ENCODE results near the gene SYNE1.

DNA sequence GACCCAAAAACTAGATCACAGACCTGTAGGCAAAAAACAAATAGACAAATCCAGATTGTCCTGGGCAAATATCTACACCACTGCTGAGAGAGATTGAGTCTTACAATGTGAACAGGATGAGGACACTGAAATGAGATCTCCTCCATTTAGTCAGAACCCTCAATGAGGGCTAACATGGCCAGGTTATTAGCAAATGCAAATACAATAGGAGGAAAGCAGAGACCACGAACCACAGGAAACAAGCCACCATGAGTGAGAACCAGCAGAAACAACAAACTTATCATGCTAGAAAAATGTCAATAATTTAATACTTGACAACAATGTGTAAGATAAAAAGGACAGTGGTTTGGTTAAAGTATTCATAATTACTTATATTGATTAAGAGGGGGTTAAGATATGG lies 162.8 kb downstream of the SYNE1 start:
- TF ChIP-seq, protein P1, sequence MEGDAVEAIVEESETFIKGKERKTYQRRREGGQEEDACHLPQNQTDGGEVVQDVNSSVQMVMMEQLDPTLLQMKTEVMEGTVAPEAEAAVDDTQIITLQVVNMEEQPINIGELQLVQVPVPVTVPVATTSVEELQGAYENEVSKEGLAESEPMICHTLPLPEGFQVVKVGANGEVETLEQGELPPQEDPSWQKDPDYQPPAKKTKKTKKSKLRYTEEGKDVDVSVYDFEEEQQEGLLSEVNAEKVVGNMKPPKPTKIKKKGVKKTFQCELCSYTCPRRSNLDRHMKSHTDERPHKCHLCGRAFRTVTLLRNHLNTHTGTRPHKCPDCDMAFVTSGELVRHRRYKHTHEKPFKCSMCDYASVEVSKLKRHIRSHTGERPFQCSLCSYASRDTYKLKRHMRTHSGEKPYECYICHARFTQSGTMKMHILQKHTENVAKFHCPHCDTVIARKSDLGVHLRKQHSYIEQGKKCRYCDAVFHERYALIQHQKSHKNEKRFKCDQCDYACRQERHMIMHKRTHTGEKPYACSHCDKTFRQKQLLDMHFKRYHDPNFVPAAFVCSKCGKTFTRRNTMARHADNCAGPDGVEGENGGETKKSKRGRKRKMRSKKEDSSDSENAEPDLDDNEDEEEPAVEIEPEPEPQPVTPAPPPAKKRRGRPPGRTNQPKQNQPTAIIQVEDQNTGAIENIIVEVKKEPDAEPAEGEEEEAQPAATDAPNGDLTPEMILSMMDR (IDR thresholded peaks at IDR 0.05; ENCODE audit: poor library complexity, severe bottlenecking): no peak
- TF ChIP-seq, protein P2, sequence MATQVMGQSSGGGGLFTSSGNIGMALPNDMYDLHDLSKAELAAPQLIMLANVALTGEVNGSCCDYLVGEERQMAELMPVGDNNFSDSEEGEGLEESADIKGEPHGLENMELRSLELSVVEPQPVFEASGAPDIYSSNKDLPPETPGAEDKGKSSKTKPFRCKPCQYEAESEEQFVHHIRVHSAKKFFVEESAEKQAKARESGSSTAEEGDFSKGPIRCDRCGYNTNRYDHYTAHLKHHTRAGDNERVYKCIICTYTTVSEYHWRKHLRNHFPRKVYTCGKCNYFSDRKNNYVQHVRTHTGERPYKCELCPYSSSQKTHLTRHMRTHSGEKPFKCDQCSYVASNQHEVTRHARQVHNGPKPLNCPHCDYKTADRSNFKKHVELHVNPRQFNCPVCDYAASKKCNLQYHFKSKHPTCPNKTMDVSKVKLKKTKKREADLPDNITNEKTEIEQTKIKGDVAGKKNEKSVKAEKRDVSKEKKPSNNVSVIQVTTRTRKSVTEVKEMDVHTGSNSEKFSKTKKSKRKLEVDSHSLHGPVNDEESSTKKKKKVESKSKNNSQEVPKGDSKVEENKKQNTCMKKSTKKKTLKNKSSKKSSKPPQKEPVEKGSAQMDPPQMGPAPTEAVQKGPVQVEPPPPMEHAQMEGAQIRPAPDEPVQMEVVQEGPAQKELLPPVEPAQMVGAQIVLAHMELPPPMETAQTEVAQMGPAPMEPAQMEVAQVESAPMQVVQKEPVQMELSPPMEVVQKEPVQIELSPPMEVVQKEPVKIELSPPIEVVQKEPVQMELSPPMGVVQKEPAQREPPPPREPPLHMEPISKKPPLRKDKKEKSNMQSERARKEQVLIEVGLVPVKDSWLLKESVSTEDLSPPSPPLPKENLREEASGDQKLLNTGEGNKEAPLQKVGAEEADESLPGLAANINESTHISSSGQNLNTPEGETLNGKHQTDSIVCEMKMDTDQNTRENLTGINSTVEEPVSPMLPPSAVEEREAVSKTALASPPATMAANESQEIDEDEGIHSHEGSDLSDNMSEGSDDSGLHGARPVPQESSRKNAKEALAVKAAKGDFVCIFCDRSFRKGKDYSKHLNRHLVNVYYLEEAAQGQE (IDR thresholded peaks at IDR 0.05; ENCODE audit: borderline replicate concordance): no peak
